Hindlimb muscle (tissue), 1 donor: ENCODE data around the gene KAT2B. TPM values are rescaled to one million over a fixed set of nuclear protein-coding genes. Genes with fewer than 3 reads are reported as not detected.

ENCODE experiments used
- DNase-seq: peaks from one replicate; pipeline ENCODE4 v3.0.0-alpha.2; 2013
- polyA plus RNA-seq: library from polyadenylated mRNA; unstranded; fragments of 120-200 nt; gene quantifications from one replicate; pipeline ENCODE4 v1.2.1, GENCODE V29; 2013; ENCODE audit not compliant: insufficient read length

The KAT2B gene
- polyA plus RNA-seq, 1 donor = 22.0 TPM

GRCh38 chr3:20066850-20067617 is 26.8 kb downstream of the KAT2B start:
- DNase-seq = peak; percentile 54

GRCh38 chr3:20068512-20069177 is 28.4 kb downstream of the KAT2B start:
- DNase-seq = no peak

GRCh38 chr3:20069178-20069532 is 28.9 kb downstream of the KAT2B start:
- no peak for DNase-seq

GRCh38 chr3:20071175-20071574 is 30.9 kb downstream of the KAT2B start:
- no peak for DNase-seq

GRCh38 chr3:20072422-20072821 is 32.2 kb downstream of the KAT2B start:
- DNase-seq = no peak

GRCh38 chr3:20073068-20073467 is 32.8 kb downstream of the KAT2B start:
- DNase-seq = no peak

GRCh38 chr3:20073683-20074082 is 33.4 kb downstream of the KAT2B start:
- no peak for DNase-seq

GRCh38 chr3:20074226-20075063 is 34.2 kb downstream of the KAT2B start:
- DNase-seq = no peak

- DNase-seq = no peak
Measured at GRCh38 chr3:20075197-20075596, 35.0 kb downstream of the KAT2B start.

- DNase-seq = no peak
Measured at GRCh38 chr3:20076296-20076997, 36.2 kb downstream of the KAT2B start.

- no peak for DNase-seq
Measured at GRCh38 chr3:20077068-20077467, 36.8 kb downstream of the KAT2B start.

- DNase-seq = no peak
Measured at GRCh38 chr3:20078194-20078714, 38.0 kb downstream of the KAT2B start.

GRCh38 chr3:20079621-20080020 is 39.4 kb downstream of the KAT2B start:
- DNase-seq = no peak

- DNase-seq = peak; percentile 19
Measured at GRCh38 chr3:20080956-20081554, 40.8 kb downstream of the KAT2B start.

- DNase-seq = no peak
Measured at GRCh38 chr3:20083253-20083652, 43.0 kb downstream of the KAT2B start.

GRCh38 chr3:20083953-20084352 is 43.7 kb downstream of the KAT2B start:
- no peak for DNase-seq

GRCh38 chr3:20091331-20092047 is 51.2 kb downstream of the KAT2B start:
- DNase-seq = no peak

- DNase-seq = no peak
Measured at GRCh38 chr3:20095470-20095869, 55.2 kb downstream of the KAT2B start.

- DNase-seq = no peak
Measured at GRCh38 chr3:20096135-20096685, 56.0 kb downstream of the KAT2B start.

GRCh38 chr3:20097015-20097414 is 56.8 kb downstream of the KAT2B start:
- DNase-seq = peak; percentile 58

- DNase-seq = no peak
Measured at GRCh38 chr3:20099060-20099459, 58.8 kb downstream of the KAT2B start.
